Kidney (tissue), 22 donors: ENCODE measurements around the gene TMEM161A. TPM values are rescaled to one million over a fixed set of nuclear protein-coding genes. Genes with fewer than 3 reads are reported as not detected.

Experiments
- DNase-seq, 5 donors: peaks; one replicate each; pipeline ENCODE4 v3.0.0-alpha.2; 2013 to 2020
- FAIRE-seq: peaks from 2 replicates; lab custom pipeline; 2012; peaks lifted over from hg19 to GRCh38; lab: Jason Lieb, UNC
- H3K27ac ChIP-seq, 2 donors: one replicate each; pipeline ENCODE4 v1.7.0; 2013; ENCODE audit warnings: low read depth in 2 of 2, low read length in 2 of 2, inconsistent platforms in 1 of 2
- H3K27me3 ChIP-seq: one replicate; pipeline ENCODE4 v1.7.1; 2013; ENCODE audit warnings: low read length, inconsistent platforms; ENCODE audit not compliant: control insufficient read depth, insufficient read depth
- H3K36me3 ChIP-seq, 3 donors: one replicate each; pipeline versions ENCODE4 v1.7.0 to v1.7.1; 2013; ENCODE audit warnings: low read length in 3 of 3, control low read depth in 1 of 3, inconsistent platforms in 1 of 3; ENCODE audit not compliant: insufficient read depth in 3 of 3, control insufficient read depth in 2 of 3
- H3K4me1 ChIP-seq, 3 donors: one replicate each; pipeline versions ENCODE4 v1.7.0 to v1.7.1; 2013; ENCODE audit warnings: low read length in 3 of 3, inconsistent platforms in 1 of 3, low read depth in 1 of 3; ENCODE audit not compliant: control insufficient read depth in 2 of 3, insufficient read depth in 2 of 3
- H3K4me3 ChIP-seq, 3 donors: one replicate each; pipeline versions ENCODE4 v1.7.0 to v1.8.1; 2013; ENCODE audit warnings: low read length in 3 of 3, control low read depth in 1 of 3, inconsistent platforms in 1 of 3
- H3K9ac ChIP-seq, 3 donors: one replicate each; pipeline versions ENCODE4 v1.7.0 to v1.7.1; 2013; ENCODE audit warnings: low read length in 3 of 3, control low read depth in 1 of 3, inconsistent platforms in 1 of 3
- H3K9me3 ChIP-seq, 3 donors: one replicate each; pipeline versions ENCODE4 v1.7.0 to v1.7.1; 2013; ENCODE audit warnings: low read length in 3 of 3, control low read depth in 1 of 3, inconsistent platforms in 1 of 3; ENCODE audit not compliant: control insufficient read depth in 2 of 3, insufficient read depth in 1 of 3
- intact Hi-C: fragments of 100-400 bp; cut with DNase I; formaldehyde crosslinking; loops from one replicate; pipeline ENCODE4 v1.11.1; 2022
- long read RNA-seq, 10 donors: library from polyadenylated mRNA in 1 of 10; unstranded in 1 of 10; transcript quantifications; one replicate each; pipeline ENCODE4 v2.0.0 and lab custom pipeline, GENCODE V29; 2021 to 2026
- polyA plus RNA-seq: library from polyadenylated mRNA; stranded (reverse); fragments of 350-450 nt; fragmentation: Illumina TruSeq; extraction: RNeasy Lipid Tissue Mini Kit (QIAGEN cat#74804); gene quantifications from one replicate; pipeline ENCODE4 v1.2.3, GENCODE V29; 2014; ENCODE audit warnings: low read depth, low replicate concordance; ENCODE audit not compliant: insufficient read depth
- total RNA-seq: library from RNA; stranded (reverse); fragmentation: NEBNext Ultra II Directional; extraction: Animal tissue kit (Norgen Biotek cat#: 25700); gene quantifications from one replicate; pipeline ENCODE4 v1.2.1, GENCODE V29; 2021
- TF ChIP-seq, protein P1 (sequence below): IDR thresholded peaks from 3 replicates; pipeline ENCODE4 v1.5.1; 2012; ENCODE audit warnings: mild to moderate bottlenecking, moderate library complexity, borderline replicate concordance; ENCODE audit not compliant: insufficient read depth; ENCODE audit errors: extremely low read depth
- donor health status: control.
- donor health status: control.
- donor health status: control.
- donor health status: control.
- donor health status: control.
- donor health status: DM: yes; HTN: yes; CAD: no.
- donor health status: Normal renal cell carcinoma (clear cell type).

TMEM161A gene
- total RNA-seq (23.9 TPM), polyA plus RNA-seq (37.1 TPM)
- long read RNA-seq, donor 1, transcript TMEM161A-201 (12 exons, 1,820 nt): major isoform, 7 of 17 reads
- long read RNA-seq, donor 1, partial matches to known transcripts: 8 of 17 reads
- long read RNA-seq, donor 1, other reads (novel, unspliced or antisense): 0 of 17 reads
- long read RNA-seq, donor 2, transcript TMEM161A-201 (12 exons, 1,820 nt): major isoform, 8 of 15 reads
- long read RNA-seq, donor 2, partial matches to known transcripts: 5 of 15 reads
- long read RNA-seq, donor 2, other reads (novel, unspliced or antisense): 0 of 15 reads
- long read RNA-seq, donor 3, transcript TMEM161A-201 (12 exons, 1,820 nt): major isoform, 15 of 36 reads
- long read RNA-seq, donor 3, partial matches to known transcripts: 18 of 36 reads
- long read RNA-seq, donor 3, other reads (novel, unspliced or antisense): 0 of 36 reads
- long read RNA-seq, donor 4, transcript TMEM161A-201 (12 exons, 1,820 nt): major isoform, 6 of 16 reads
- long read RNA-seq, donor 4, partial matches to known transcripts: 7 of 16 reads
- long read RNA-seq, donor 4, other reads (novel, unspliced or antisense): 0 of 16 reads
- long read RNA-seq, donor 5: 0 reads
- long read RNA-seq, donor 6, transcript TMEM161A-201 (12 exons, 1,820 nt): major isoform, 14 of 34 reads
- long read RNA-seq, donor 6, partial matches to known transcripts: 17 of 34 reads
- long read RNA-seq, donor 6, other reads (novel, unspliced or antisense): 0 of 34 reads
- long read RNA-seq, donor 7, transcript TMEM161A-201 (12 exons, 1,820 nt): major isoform, 6 of 21 reads
- long read RNA-seq, donor 7, partial matches to known transcripts: 7 of 21 reads
- long read RNA-seq, donor 7, other reads (novel, unspliced or antisense): 5 of 21 reads
- long read RNA-seq, donor 8, transcript TMEM161A-201 (12 exons, 1,820 nt): major isoform, 7 of 12 reads
- long read RNA-seq, donor 8, partial matches to known transcripts: 0 of 12 reads
- long read RNA-seq, donor 8, other reads (novel, unspliced or antisense): 0 of 12 reads
- long read RNA-seq, donor 9, partial matches to known transcripts: 0 of 5 reads
- long read RNA-seq, donor 9, other reads (novel, unspliced or antisense): 0 of 5 reads
- long read RNA-seq, donor 10, transcript TMEM161A-201 (12 exons, 1,820 nt): major isoform, 9 of 33 reads
- long read RNA-seq, donor 10, partial matches to known transcripts: 18 of 33 reads
- long read RNA-seq, donor 10, other reads (novel, unspliced or antisense): 0 of 33 reads

DNA sequence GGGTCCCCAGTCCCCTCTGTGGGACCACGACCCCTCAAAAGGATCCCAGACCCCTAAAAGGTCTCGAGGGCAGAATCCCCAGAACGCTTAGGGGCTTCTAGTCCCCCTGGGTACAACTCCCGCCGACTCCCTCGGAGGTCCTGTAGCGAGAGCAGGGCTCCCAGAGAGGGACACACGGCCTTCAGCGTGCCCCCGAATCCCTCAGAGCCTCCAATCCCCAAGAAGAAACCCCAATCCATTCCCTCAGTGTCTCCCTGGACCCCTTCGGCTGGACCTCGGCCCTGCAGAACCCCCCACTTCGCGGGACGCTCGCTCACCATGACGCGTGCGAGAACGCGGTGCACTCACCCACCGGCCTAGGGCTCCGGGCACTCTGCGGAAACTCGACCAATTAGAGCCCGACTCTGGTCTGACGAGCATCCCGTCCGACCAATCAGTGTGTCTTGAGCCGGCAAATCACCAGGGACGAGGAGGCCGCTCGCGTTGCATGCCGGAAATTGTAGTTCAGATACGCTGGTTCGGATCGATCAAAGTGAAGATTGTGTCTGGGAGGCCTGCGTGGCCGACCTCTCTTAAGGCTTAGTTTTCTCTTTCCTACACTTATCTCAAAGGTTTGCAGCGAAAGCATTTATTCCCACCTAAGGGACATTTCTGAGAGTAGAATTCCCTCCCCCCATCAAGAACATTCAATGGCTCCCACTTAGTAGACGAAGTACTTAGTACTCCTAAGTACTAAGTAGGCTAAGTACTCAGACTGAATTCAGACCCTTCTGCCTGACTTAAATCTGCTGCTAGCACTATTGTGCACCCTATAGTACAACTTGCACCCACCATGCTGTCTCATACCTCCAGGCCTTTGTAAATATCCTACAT is at the start of gene TMEM161A:
TSS of gene TMEM161A (minus strand) at position 370 of the 873 bp plus-strand sequence. CDS start at position 320, 50 bp downstream.
- peaks cover 0 to 7% (median 7%) of the 10 kb centered on the region in 3 donors for H3K4me1 ChIP-seq
- intact Hi-C loops: loop anchor here (10.0 kb wide), 1 partner anchor 84 kb away; no protein-coding TSS in a partner anchor
- H3K27ac ChIP-seq: peak within 1 kb of the TSS in 1 of 2 donors; percentile 72
- no peaks in the 10 kb centered on the region for H3K27me3 ChIP-seq
- no peaks in the 10 kb centered on the region for H3K36me3 ChIP-seq
- no peaks in the 10 kb centered on the region for H3K9me3 ChIP-seq
- peak within 1 kb of the TSS; percentile 43 to 99 (median 99) for H3K9ac ChIP-seq
- H3K4me3 ChIP-seq: peak within 1 kb of the TSS; percentile 87 to 98 (median 98)
- DNase-seq: peak; percentile 98 to 99 (median 98)
- TF ChIP-seq, protein P1, sequence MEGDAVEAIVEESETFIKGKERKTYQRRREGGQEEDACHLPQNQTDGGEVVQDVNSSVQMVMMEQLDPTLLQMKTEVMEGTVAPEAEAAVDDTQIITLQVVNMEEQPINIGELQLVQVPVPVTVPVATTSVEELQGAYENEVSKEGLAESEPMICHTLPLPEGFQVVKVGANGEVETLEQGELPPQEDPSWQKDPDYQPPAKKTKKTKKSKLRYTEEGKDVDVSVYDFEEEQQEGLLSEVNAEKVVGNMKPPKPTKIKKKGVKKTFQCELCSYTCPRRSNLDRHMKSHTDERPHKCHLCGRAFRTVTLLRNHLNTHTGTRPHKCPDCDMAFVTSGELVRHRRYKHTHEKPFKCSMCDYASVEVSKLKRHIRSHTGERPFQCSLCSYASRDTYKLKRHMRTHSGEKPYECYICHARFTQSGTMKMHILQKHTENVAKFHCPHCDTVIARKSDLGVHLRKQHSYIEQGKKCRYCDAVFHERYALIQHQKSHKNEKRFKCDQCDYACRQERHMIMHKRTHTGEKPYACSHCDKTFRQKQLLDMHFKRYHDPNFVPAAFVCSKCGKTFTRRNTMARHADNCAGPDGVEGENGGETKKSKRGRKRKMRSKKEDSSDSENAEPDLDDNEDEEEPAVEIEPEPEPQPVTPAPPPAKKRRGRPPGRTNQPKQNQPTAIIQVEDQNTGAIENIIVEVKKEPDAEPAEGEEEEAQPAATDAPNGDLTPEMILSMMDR: no peak
- FAIRE-seq: peak; percentile 83

DNA sequence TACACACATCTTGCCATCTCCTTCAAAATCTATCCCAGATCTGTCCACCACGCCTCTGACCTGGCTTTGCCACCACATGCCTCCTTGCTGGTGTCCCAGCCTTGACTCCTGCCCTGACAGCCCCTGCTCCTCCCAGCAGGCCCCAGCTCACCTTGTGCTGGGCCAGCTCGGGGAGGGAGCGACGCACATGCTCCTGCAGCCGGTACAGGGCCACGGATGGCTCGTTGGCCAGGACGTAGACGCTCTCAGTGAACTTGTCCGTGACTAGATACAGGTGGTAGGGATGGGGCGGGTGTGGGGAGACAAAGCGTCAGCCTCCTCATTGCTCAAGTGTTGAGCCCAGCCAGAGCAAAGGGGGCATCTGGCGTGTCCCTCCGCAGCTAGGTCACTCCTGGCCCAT is 48.5 kb upstream of the TMEM161A start:
- DNase-seq (no peak), FAIRE-seq (no peak)
- intact Hi-C loops: no loop called here
- Histone ChIP-seq H3K36me3 (peaks cover 0 to under 1% (median 0%) of the 10 kb centered on the region in 3 donors), H3K4me1 (peaks cover 0 to 15% (median 4%) of the 10 kb centered on the region in 3 donors), H3K4me3 (no peak overlapping the region), H3K27me3 (no peaks in the 10 kb centered on the region), H3K27ac (no peak overlapping the region), H3K9ac (no peak overlapping the region), H3K9me3 (no peaks in the 10 kb centered on the region)
- TF ChIP-seq, protein P1: no peak
